Measurements from ENCODE around the gene NHP2. TPM values are rescaled to one million over a fixed set of nuclear protein-coding genes. Genes with fewer than 3 reads are reported as not detected.

Gene NHP2
- total RNA-seq, 1 experiment from 2014 or later: 322 TPM

- TF ChIP-seq CTCF (IDR thresholded peaks at IDR 0.05; ENCODE audit: unreplicated experiment): peak; percentile 93
- Mint-ChIP-seq H3K36me3 (ENCODE audit: insufficient read depth, unreplicated experiment) (peaks cover 91% of the 10 kb centered on the region), H3K4me3 (ENCODE audit: unreplicated experiment) (no peak overlapping the region), H3K9me3 (ENCODE audit: unreplicated experiment) (no peaks in the 10 kb centered on the region), H3K4me1 (ENCODE audit: insufficient read depth, unreplicated experiment) (peaks cover 24% of the 10 kb centered on the region), H3K27me3 (ENCODE audit: insufficient read depth, unreplicated experiment) (no peaks in the 10 kb centered on the region), H3K27ac (ENCODE audit: low read depth, unreplicated experiment) (peak overlapping the region; percentile 37)
- intact Hi-C loops (cut with micrococcal nuclease): loop anchor here (1.0 kb wide), 1 partner anchor 70 kb away; no protein-coding TSS in a partner anchor
- POLR2A ChIA-PET: interaction anchor here (0.6 to 9.3 kb wide), 12 partner anchors 8 to 1413 kb away, joined by 3 to 123 read pairs (median 4); partner anchors contain the start of gene RMND5B
- BruUV-seq (replicated peaks): no TSS peak
- CTCF ChIA-PET: interaction anchor here (0.6 to 12.4 kb wide), 18 partner anchors 9 to 108 kb away, joined by 3 to 286 read pairs (median 3); partner anchors contain the start of genes NHP2 and RMND5B
- peak; percentile 85 for DNase-seq (ENCODE audit: unreplicated experiment)
These were observed 7.5 kb downstream of the NHP2 start for GRCh38 chr5:178145965-178146820.

- CTCF ChIA-PET: interaction anchor here (0.6 to 12.4 kb wide), 7 partner anchors 10 to 570 kb away, joined by 3 to 286 read pairs (median 4); partner anchors contain the start of genes NHP2 and RMND5B
- H3K4me1 Mint-ChIP-seq (ENCODE audit: insufficient read depth, unreplicated experiment): peaks cover 24% of the 10 kb centered on the region
- no peak overlapping the region for H3K27ac Mint-ChIP-seq (ENCODE audit: low read depth, unreplicated experiment)
These were observed 9.8 kb downstream of the NHP2 start for GRCh38 chr5:178143901-178144300.

GRCh38 chr5:178143246-178143645 lies 10.4 kb downstream of the NHP2 start:
- H3K4me3 Mint-ChIP-seq (ENCODE audit: unreplicated experiment): no peak overlapping the region
- peaks cover 94% of the 10 kb centered on the region for H3K36me3 Mint-ChIP-seq (ENCODE audit: insufficient read depth, unreplicated experiment)
- H3K27me3 Mint-ChIP-seq (ENCODE audit: insufficient read depth, unreplicated experiment): no peaks in the 10 kb centered on the region
- BruUV-seq (replicated peaks): no TSS peak
- TF ChIP-seq CTCF (IDR thresholded peaks at IDR 0.05; ENCODE audit: unreplicated experiment): no peak
- DNase-seq (ENCODE audit: unreplicated experiment): no peak
- H3K4me1 Mint-ChIP-seq (ENCODE audit: insufficient read depth, unreplicated experiment): peaks cover 24% of the 10 kb centered on the region
- H3K9me3 Mint-ChIP-seq (ENCODE audit: unreplicated experiment): no peaks in the 10 kb centered on the region
- H3K27ac Mint-ChIP-seq (ENCODE audit: low read depth, unreplicated experiment): no peak overlapping the region
- CTCF ChIA-PET: interaction anchor here (0.5 to 12.4 kb wide), 7 partner anchors 9 to 225 kb away, joined by 3 to 286 read pairs (median 4); partner anchors contain the start of genes NHP2 and RMND5B
- POLR2A ChIA-PET: interaction anchor here (1.0 to 9.3 kb wide), 4 partner anchors 9 to 66 kb away, joined by 4 to 123 read pairs (median 4); no protein-coding TSS in a partner anchor
- intact Hi-C loops (cut with micrococcal nuclease): no loop called here

More at GRCh38 chr5:178143901-178144300, 9.8 kb downstream of the NHP2 start:
- Mint-ChIP-seq H3K36me3 (ENCODE audit: insufficient read depth, unreplicated experiment) (peaks cover 95% of the 10 kb centered on the region), H3K4me3 (ENCODE audit: unreplicated experiment) (no peak overlapping the region), H3K9me3 (ENCODE audit: unreplicated experiment) (no peaks in the 10 kb centered on the region), H3K27me3 (ENCODE audit: insufficient read depth, unreplicated experiment) (no peaks in the 10 kb centered on the region)
- DNase-seq (ENCODE audit: unreplicated experiment): no peak
- no peak for TF ChIP-seq CTCF (IDR thresholded peaks at IDR 0.05; ENCODE audit: unreplicated experiment)
- intact Hi-C loops (cut with micrococcal nuclease): no loop called here
- no TSS peak for BruUV-seq (replicated peaks)
- POLR2A ChIA-PET: interaction anchor here (1.4 to 9.3 kb wide), 4 partner anchors 10 to 66 kb away, joined by 4 to 123 read pairs (median 10); partner anchors contain the start of gene RMND5B

GRCh38 chr5:178142642-178143041 lies 11.0 kb downstream of the NHP2 start:
- intact Hi-C loops (cut with micrococcal nuclease): no loop called here
- ChIA-PET POLR2A (interaction anchor here (0.9 to 9.3 kb wide), 4 partner anchors 9 to 65 kb away, joined by 3 to 123 read pairs (median 4); partner anchors contain the start of gene NHP2), CTCF (interaction anchor here (0.5 to 12.4 kb wide), 5 partner anchors 9 to 225 kb away, joined by 3 to 286 read pairs (median 34); partner anchors contain the start of genes NHP2 and RMND5B)
- Mint-ChIP-seq H3K9me3 (ENCODE audit: unreplicated experiment) (no peaks in the 10 kb centered on the region), H3K27ac (ENCODE audit: low read depth, unreplicated experiment) (no peak overlapping the region), H3K4me1 (ENCODE audit: insufficient read depth, unreplicated experiment) (peaks cover 20% of the 10 kb centered on the region), H3K27me3 (ENCODE audit: insufficient read depth, unreplicated experiment) (no peaks in the 10 kb centered on the region), H3K4me3 (ENCODE audit: unreplicated experiment) (no peak overlapping the region), H3K36me3 (ENCODE audit: insufficient read depth, unreplicated experiment) (peaks cover 88% of the 10 kb centered on the region)
- BruUV-seq (replicated peaks): no TSS peak
- DNase-seq (ENCODE audit: unreplicated experiment): no peak
- TF ChIP-seq CTCF (IDR thresholded peaks at IDR 0.05; ENCODE audit: unreplicated experiment): no peak
